Ishikawa (cell line): Measurements from ENCODE around the gene DAGLA.

Experiments used
- CEBPB ChIP-seq: IDR thresholded peaks from 2 replicates; pipeline ENCODE4 v1.6.1; 2012
- CREB1 ChIP-seq: IDR thresholded peaks from 2 replicates; pipeline ENCODE4 v1.6.1; 2012; ENCODE audit warnings: low read depth
- EGR1 ChIP-seq: IDR thresholded peaks from 2 replicates; pipeline ENCODE4 v1.6.1; 2012
- EP300 ChIP-seq: IDR thresholded peaks from 2 replicates; pipeline ENCODE4 v1.6.1; 2012; ENCODE audit warnings: borderline replicate concordance
- FOXM1 ChIP-seq: IDR thresholded peaks from 2 replicates; pipeline ENCODE4 v1.6.1; 2012; ENCODE audit warnings: low read depth, borderline replicate concordance
- MAX ChIP-seq: IDR thresholded peaks from 2 replicates; pipeline ENCODE4 v1.6.1; 2012
- REST ChIP-seq: IDR thresholded peaks from 2 replicates; pipeline ENCODE4 v1.6.1; 2012; ENCODE audit warnings: low read depth, mild to moderate bottlenecking
- TCF12 ChIP-seq: IDR thresholded peaks from 2 replicates; pipeline ENCODE4 v1.6.1; 2012; ENCODE audit warnings: low read depth
- USF1 ChIP-seq: IDR thresholded peaks from 2 replicates; pipeline ENCODE4 v1.6.1; 2012
- YY1 ChIP-seq: IDR thresholded peaks from 2 replicates; pipeline ENCODE4 v1.6.1; 2012; ENCODE audit warnings: low read depth

- TF ChIP-seq REST = no peak
- no peak for TF ChIP-seq YY1
- no peak for TF ChIP-seq USF1
- no peak for TF ChIP-seq EP300
- no peak for TF ChIP-seq MAX
- no peak for TF ChIP-seq TCF12
- TF ChIP-seq FOXM1 = no peak
- no peak for TF ChIP-seq CEBPB
- no peak for TF ChIP-seq CREB1
- no peak for TF ChIP-seq EGR1
Observed at GRCh38 chr11:61763930-61764605, 83.9 kb downstream of the DAGLA start.
